HG03196 (cell line): Measurements from ENCODE around the gene TIMM22.
A peak's percentile ranks its signal among the peaks of the same experiment; 100 is the strongest.
"Not testable (repeated sequence)": the region's sequence is repeated elsewhere in the genome, so short reads cannot be mapped to it uniquely, and the experiment has no call there.

Experiments used
- ATAC-seq: cut with Tn5 transposase; IDR thresholded peaks from one replicate; pipeline ENCODE4 v1.9.1; 2021; ENCODE audit not compliant: unreplicated experiment

Gene TIMM22

GRCh38 chr17:971861-972260, 25.1 kb upstream of the TIMM22 start:
- not testable (repeated sequence) for ATAC-seq

GRCh38 chr17:973053-973452, 23.9 kb upstream of the TIMM22 start:
- no peak for ATAC-seq

DNA sequence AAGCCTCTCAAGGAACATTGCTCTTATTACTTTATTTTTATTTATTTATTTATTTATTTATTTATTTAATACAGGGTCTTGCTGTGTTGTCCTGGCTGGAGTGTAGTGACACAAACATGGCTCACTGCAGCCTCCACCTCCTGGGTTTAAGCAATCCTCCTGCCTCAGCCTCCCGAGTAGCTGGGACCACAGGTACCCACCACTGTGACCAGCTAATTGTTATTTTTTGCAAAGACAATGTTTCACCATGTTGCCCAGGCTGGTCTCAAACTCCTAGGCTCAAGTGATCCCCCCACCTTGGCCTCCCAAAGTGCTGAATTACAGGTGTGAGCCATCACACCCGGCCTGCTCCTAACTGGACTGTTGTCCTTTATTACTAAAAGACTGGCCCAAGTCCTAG, 22.2 kb upstream of the TIMM22 start:
- not testable (repeated sequence) for ATAC-seq

- ATAC-seq: no peak
These were observed 21.5 kb upstream of the TIMM22 start for GRCh38 chr17:975371-975915.

DNA sequence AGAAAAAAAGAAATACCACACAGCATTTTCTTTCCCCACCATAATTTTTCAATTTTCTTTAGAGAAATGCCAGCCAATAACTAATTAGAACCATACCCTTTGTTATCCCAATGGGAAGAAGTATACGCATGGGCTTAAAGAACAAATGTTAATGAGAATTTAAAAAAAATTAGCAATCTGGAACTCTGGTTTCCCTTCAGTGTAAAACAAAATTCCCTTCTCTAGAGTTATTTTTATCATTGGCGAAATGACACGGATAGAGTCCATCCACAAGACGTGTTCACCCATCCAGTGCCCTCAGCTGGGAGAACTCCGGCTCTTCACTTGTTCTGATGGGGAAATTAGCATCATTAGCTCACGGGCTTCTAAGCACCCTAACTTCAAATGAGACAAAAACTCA, 20.6 kb upstream of the TIMM22 start:
- ATAC-seq: no peak

GRCh38 chr17:977166-977565, 19.8 kb upstream of the TIMM22 start:
- no peak for ATAC-seq

DNA sequence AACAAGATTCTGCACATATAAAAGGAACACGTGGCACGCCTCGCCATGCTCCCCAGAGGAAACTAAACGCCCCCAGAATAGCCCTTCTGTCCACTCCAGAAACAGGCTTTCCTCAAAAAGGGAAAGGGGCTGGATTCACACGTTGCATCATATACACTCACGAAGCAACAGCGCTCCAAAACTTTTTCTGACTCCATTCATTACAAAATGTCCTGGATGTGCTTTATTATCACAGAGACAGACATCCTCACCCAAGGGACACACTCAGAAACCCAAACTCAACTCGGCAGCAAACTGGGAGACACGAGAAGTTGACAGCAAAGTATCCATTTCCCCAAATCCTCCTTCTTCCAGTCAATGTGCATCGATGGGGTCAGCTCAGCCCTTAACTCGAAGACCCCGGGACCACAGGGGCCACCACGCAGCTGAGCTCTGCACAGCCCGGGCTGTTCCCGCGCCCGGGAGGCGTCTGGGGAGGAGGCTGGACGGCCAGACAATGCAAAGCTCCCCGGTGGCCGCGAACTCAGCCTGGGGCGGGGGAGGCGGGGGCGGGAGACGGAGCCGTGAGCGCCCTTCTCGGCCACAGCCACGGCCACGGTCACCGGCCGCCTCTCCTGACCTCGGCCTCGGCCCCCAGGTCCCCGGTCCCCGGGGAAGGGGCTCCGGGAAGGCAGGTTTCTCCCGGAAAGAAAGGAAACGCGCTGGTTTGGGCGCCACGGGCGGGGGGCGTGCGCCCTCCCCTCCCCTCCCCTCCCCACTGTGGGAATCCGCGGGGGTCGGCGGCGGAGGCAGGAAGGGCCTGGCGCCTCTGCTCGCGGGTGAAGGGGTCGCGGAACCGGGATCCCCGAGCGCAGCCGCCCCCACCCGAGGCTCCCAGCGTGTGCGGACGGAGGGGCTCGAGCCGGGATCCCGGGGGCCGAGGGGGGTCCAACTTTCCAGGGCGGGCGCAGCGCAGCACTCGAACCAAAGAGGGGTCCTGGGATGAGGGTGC, 18.5 kb upstream of the TIMM22 start:
- no peak for ATAC-seq

DNA sequence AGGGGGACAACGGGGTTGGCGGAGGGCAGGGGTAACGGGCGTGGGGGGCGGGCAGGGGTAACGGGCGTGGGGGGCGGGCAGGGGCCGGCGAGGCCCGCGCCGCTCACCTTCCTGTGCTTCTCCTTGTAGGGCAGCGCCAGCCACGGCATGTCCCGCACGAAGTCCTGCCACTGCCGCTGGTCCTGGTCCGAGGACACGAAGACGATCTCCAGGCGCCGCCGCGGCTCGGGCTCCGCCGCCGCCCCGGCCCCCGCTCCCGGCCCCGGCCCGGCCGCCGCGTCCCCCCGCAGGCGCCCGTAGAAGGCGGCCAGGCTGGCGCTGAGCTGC, 17.8 kb upstream of the TIMM22 start:
- no peak for ATAC-seq

- peak; percentile 64 for ATAC-seq
These were observed 17.2 kb upstream of the TIMM22 start, which contains the start of gene NXN for GRCh38 chr17:979539-980405. NXN (minus strand) TSS chr17:979776.

GRCh38 chr17:980406-981291, 16.3 kb upstream of the TIMM22 start:
- ATAC-seq: peak; percentile 47

DNA sequence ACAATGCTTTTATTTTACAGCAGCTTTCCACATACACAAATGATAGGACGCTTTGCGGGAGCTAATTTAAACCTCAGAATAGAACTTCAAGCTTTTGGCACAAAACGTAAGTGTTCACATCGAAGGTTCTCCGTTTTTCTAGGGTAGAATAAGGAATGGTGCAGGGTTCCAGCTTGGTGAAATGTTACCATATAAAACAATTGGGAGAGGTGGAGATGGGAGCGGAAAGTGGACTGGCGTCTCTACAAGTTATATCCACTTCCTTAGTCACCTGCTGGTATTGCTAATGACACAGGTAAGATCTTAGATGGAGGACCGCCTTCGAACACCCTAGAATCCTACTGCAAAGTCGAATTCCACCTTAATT, 15.7 kb upstream of the TIMM22 start:
- no peak for ATAC-seq

GRCh38 chr17:983921-984320, 13.0 kb upstream of the TIMM22 start:
- ATAC-seq: no peak

DNA sequence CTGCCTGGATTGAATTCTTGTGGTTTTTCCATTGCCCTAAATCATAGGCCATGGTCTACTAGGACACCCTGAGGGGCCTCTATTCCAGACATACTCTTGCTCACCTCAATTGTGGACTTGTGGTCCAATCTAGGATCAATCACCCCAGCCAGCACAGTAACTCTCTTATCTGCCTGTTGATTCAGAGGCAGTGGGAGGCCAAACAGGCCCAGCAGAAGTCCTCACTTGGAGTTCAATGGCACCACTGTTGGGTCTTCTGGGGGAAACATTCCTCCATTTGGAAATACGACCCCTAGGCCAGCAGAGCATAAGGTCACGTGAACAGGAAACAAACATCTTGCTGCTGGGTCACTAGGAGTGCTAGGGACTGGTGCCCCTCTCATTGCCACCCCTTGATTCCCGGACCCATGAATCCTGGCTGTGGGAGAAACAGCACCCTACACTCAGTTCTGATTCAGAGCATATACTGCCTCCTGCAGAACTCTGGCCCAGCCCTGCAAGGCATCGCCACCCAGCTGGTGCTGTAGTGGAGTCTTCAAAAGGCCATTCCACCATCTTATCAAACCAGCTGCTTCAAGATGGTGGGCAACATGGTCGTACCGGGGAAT, 10.5 kb upstream of the TIMM22 start:
- no peak for ATAC-seq

DNA sequence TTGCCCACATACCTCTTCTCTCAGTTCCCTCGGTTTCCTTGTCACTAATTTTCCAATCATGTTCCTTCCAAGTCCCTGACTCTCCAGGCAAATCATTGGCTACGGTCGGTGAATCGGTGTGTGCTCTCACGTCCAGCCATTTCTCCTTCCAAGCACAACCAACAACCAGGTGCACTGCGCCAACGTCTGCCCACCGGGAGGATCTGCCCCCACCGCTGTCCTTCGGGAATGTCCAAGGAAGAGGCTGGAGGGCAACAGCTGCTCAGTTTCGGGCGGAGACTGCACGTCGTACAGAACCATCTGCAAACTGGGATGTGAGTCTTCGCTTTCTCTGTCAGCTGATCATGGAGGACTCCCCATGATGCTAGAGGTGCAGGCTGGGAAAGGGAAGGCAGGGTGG, 9.0 kb upstream of the TIMM22 start:
- no peak for ATAC-seq

DNA sequence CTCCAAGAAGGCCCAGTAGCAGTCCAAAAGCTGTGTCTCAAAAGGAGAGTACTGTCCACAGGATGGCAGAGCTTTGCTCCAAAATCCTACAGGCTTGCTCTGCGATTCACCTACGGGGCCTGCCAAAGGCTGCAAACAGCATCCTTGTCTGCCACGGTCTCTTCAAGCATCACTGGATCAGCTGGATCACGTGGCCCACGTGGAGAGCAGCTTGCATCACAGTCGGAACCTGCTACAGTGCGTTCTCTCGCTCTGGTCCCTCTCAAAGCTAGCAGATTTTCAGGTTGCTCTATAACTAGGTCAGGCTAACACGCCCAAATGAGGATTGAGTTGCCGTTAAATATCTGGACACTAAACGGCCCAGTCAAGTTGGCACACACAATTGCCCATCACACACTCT, 8.4 kb upstream of the TIMM22 start:
- ATAC-seq: no peak

GRCh38 chr17:992933-993332, 4.0 kb upstream of the TIMM22 start:
- ATAC-seq: no peak

DNA sequence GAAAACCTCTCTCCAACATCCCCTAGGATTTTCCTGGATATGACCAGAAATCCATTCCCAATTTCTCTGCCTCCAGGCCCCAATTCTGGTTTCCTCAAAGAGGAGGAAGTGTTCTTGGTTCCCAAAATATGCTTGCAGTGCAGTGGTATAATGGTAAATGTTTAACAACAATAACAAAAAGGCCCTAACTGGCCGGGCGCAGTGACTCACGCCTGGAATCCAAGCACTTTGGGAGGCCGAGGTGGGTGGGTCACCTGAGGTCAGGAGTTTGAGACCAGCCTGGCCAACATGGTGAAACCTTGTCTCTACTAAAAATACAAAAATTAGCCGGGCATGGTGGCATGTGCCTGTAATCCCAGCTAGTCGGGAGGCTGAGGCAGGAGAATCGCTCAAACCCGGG, 1.6 kb upstream of the TIMM22 start:
- ATAC-seq: not testable (repeated sequence)

GRCh38 chr17:998111-998510, 1.2 kb downstream of the TIMM22 start:
- ATAC-seq: no peak

- no peak for ATAC-seq
These were observed 3.9 kb downstream of the TIMM22 start for GRCh38 chr17:1000597-1001461.
